ENCODE data around the gene CELF4. TPM values are rescaled to one million over a fixed set of nuclear protein-coding genes. Genes with fewer than 3 reads are reported as not detected.

Gene CELF4
- total RNA-seq, 3 donors from 2014 or later (not counting 1 experiment from before 2014, with no cell fraction given), result not detected

DNA sequence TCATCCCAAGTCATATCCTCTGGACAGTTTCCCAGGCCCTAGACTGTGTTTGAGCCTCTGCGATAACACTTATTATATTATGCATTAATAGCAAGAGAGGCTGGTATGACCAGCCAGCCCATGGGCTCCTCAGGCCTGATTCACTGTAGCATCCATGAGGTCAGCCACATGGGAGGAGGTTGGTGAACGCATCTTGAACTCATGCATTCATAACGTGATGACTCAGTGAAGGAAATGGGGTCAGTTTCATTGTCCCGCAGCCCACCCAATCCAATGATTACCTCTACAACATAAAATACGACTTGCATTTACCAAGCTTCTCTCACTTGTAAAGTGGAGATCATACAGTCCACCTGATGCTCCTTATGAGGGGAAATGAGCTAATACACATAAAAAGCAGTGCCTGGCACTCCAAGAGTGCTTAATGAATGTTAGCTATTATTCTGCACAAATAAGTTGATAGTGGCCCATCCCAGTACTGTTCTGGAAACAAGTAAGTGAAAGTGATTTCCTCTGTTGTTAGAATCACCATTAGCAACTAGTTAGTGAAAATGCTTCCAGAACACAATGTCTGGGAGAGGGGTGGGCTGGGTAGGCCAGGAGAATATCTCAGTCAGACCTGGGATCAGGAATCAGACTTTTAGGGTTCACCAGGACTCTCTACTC, 46.1 kb upstream of the CELF4 start:
- no peak overlapping the region for H3K27ac ChIP-seq (ENCODE audit: low read length)
- TF ChIP-seq, protein P1, sequence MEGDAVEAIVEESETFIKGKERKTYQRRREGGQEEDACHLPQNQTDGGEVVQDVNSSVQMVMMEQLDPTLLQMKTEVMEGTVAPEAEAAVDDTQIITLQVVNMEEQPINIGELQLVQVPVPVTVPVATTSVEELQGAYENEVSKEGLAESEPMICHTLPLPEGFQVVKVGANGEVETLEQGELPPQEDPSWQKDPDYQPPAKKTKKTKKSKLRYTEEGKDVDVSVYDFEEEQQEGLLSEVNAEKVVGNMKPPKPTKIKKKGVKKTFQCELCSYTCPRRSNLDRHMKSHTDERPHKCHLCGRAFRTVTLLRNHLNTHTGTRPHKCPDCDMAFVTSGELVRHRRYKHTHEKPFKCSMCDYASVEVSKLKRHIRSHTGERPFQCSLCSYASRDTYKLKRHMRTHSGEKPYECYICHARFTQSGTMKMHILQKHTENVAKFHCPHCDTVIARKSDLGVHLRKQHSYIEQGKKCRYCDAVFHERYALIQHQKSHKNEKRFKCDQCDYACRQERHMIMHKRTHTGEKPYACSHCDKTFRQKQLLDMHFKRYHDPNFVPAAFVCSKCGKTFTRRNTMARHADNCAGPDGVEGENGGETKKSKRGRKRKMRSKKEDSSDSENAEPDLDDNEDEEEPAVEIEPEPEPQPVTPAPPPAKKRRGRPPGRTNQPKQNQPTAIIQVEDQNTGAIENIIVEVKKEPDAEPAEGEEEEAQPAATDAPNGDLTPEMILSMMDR (IDR thresholded peaks at IDR 0.05), result no peak
- H3K27ac Mint-ChIP-seq, result no peak overlapping the region
- no peaks in the 10 kb centered on the region for H3K27me3 Mint-ChIP-seq (ENCODE audit: low read depth in 2 of 2)
- no peak for DNase-seq
- peaks cover 3 to 4% of the 10 kb centered on the region in 2 donors for H3K9me3 Mint-ChIP-seq
- no peak overlapping the region for H3K4me3 ChIP-seq (ENCODE audit: low read length)
- 83% methylated on average over 3 of the region's 5 CpGs for WGBS (ENCODE audit: insufficient coverage)
- H3K36me3 ChIP-seq (ENCODE audit: control insufficient read depth, insufficient read depth, low read length), result no peaks in the 10 kb centered on the region
- no peaks in the 10 kb centered on the region for H3K27me3 ChIP-seq (ENCODE audit: control insufficient read depth, insufficient read depth, low read length)
- peaks cover 3% of the 10 kb centered on the region for H3K9me3 ChIP-seq (ENCODE audit: control insufficient read depth, insufficient read depth, low read length)
- ATAC-seq, result no peak
- H3K4me1 ChIP-seq (ENCODE audit: control insufficient read depth, insufficient read depth, low read length), result no peaks in the 10 kb centered on the region
- no peaks in the 10 kb centered on the region for H3K36me3 Mint-ChIP-seq
- no peaks in the 10 kb centered on the region for H3K4me1 Mint-ChIP-seq
- intact Hi-C loops (cut with micrococcal nuclease), result no loop called here
- no peak overlapping the region for H3K4me3 Mint-ChIP-seq

DNA sequence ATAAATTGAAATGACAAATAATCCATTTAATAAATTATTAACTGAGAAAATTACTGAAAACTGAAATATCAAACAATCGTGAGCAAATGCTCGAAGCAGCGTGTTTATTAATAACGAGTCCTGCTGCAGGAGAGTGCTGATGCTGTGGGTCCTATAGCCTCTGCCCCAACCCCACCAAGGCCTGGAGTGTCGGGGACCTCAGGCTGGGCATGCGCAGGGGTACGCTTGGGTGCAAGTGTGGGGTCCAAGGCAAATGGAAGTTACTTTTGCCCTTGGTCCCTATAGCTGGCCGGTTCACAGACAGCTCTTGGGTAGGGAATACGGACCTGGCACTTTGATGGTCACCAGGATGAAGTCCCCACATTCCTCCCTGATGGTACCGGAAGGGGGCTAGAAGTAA, 43.3 kb upstream of the CELF4 start:
- Histone ChIP-seq H3K27me3 (ENCODE audit: control insufficient read depth, insufficient read depth, low read length) (no peaks in the 10 kb centered on the region), H3K4me1 (ENCODE audit: control insufficient read depth, insufficient read depth, low read length) (no peaks in the 10 kb centered on the region), H3K36me3 (ENCODE audit: control insufficient read depth, insufficient read depth, low read length) (no peaks in the 10 kb centered on the region), H3K27ac (ENCODE audit: low read length) (no peak overlapping the region), H3K4me3 (ENCODE audit: low read length) (no peak overlapping the region), H3K9me3 (ENCODE audit: control insufficient read depth, insufficient read depth, low read length) (no peaks in the 10 kb centered on the region)
- ATAC-seq (no peak), DNase-seq (no peak)
- intact Hi-C loops (cut with micrococcal nuclease), result no loop called here
- Mint-ChIP-seq H3K4me1 (no peaks in the 10 kb centered on the region), H3K36me3 (no peaks in the 10 kb centered on the region), H3K27me3 (ENCODE audit: low read depth in 2 of 2) (no peaks in the 10 kb centered on the region), H3K4me3 (no peak overlapping the region), H3K27ac (no peak overlapping the region), H3K9me3 (peaks cover 4 to 13% of the 10 kb centered on the region in 2 donors)
- 94% methylated on average over 9 of the region's 10 CpGs for WGBS (ENCODE audit: insufficient coverage)
- TF ChIP-seq, protein P1 (IDR thresholded peaks at IDR 0.05), result no peak

DNA sequence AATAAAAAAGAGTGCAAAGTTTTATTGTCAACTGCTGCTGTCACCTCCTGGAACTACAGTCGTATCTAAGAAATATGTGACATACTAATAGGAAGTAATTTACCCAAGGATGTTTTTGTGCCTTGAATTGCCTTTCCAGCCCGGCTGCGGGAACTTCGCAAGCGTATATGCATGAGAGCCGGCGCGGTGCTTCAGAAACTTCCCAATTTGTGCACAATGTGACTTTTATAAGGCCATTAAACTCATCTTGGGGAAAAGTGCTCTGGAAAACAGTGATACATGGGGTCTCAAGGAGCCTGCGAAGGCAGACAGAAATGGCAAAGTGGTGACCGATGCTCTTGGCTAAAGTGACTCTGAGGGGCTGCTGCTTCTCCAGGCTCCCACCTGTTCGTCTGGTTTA, 41.7 kb upstream of the CELF4 start:
- WGBS (ENCODE audit: insufficient coverage), result 90% methylated on average over 11 of the region's 11 CpGs
- H3K4me1 ChIP-seq (ENCODE audit: control insufficient read depth, insufficient read depth, low read length), result no peaks in the 10 kb centered on the region
- H3K27me3 ChIP-seq (ENCODE audit: control insufficient read depth, insufficient read depth, low read length), result no peaks in the 10 kb centered on the region
- Mint-ChIP-seq H3K27ac (no peak overlapping the region), H3K36me3 (no peaks in the 10 kb centered on the region), H3K4me1 (no peaks in the 10 kb centered on the region), H3K27me3 (ENCODE audit: low read depth in 2 of 2) (no peaks in the 10 kb centered on the region), H3K9me3 (peaks cover 6 to 13% of the 10 kb centered on the region in 2 donors), H3K4me3 (no peak overlapping the region)
- no peak overlapping the region for H3K27ac ChIP-seq (ENCODE audit: low read length)
- TF ChIP-seq, protein P1 (IDR thresholded peaks at IDR 0.05), result no peak
- H3K36me3 ChIP-seq (ENCODE audit: control insufficient read depth, insufficient read depth, low read length), result no peaks in the 10 kb centered on the region
- no peak for ATAC-seq
- H3K9me3 ChIP-seq (ENCODE audit: control insufficient read depth, insufficient read depth, low read length), result no peaks in the 10 kb centered on the region
- no peak overlapping the region for H3K4me3 ChIP-seq (ENCODE audit: low read length)
- no peak for DNase-seq
- intact Hi-C loops (cut with micrococcal nuclease), result no loop called here

DNA sequence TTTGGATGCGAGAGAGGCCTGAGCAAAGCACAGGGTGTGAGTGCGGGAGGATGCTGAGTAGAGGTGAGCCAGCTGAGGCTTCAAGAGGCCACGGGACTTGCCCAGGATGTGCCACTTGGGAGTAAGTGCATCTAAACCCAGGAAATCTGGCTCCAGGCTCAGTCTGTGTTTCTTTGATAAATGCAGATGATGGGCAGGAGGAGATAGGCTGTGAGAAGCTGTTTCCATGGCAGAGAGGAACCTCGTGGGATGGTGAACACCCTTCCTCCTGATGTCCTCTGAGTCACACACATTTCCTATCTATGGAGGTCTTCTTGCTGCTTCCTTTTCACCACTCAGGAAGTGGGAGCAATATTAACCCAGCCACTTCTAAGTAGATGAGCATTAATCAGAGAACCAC, 38.4 kb upstream of the CELF4 start:
- no peaks in the 10 kb centered on the region for H3K36me3 Mint-ChIP-seq
- intact Hi-C loops (cut with micrococcal nuclease), result no loop called here
- ATAC-seq (no peak), DNase-seq (no peak)
- H3K4me1 Mint-ChIP-seq, result no peaks in the 10 kb centered on the region
- no peaks in the 10 kb centered on the region for H3K4me1 ChIP-seq (ENCODE audit: control insufficient read depth, insufficient read depth, low read length)
- no peak overlapping the region for H3K4me3 ChIP-seq (ENCODE audit: low read length)
- no peaks in the 10 kb centered on the region for H3K36me3 ChIP-seq (ENCODE audit: control insufficient read depth, insufficient read depth, low read length)
- no peaks in the 10 kb centered on the region for H3K27me3 Mint-ChIP-seq (ENCODE audit: low read depth in 2 of 2)
- no peak overlapping the region for H3K4me3 Mint-ChIP-seq
- TF ChIP-seq, protein P1 (IDR thresholded peaks at IDR 0.05), result no peak
- no peak overlapping the region for H3K27ac Mint-ChIP-seq
- no peak overlapping the region for H3K27ac ChIP-seq (ENCODE audit: low read length)
- WGBS (ENCODE audit: insufficient coverage), result 85% methylated on average over 4 of the region's 4 CpGs
- peaks cover 2% of the 10 kb centered on the region for H3K9me3 ChIP-seq (ENCODE audit: control insufficient read depth, insufficient read depth, low read length)
- peaks cover 6 to 13% of the 10 kb centered on the region in 2 donors for H3K9me3 Mint-ChIP-seq
- no peaks in the 10 kb centered on the region for H3K27me3 ChIP-seq (ENCODE audit: control insufficient read depth, insufficient read depth, low read length)
